Cardiac muscle cell (in vitro differentiated cells and primary cell): ENCODE data around the gene AARS2. TPM values are rescaled to one million over a fixed set of nuclear protein-coding genes. Genes with fewer than 3 reads are reported as not detected.

Source experiments
- DNase-seq, 2 donors: peaks; one replicate each; pipeline versions ENCODE4 v3.0.0 to v3.0.0-alpha.2; 2010 to 2017; ENCODE audit warnings: low read depth in 1 of 2, low spot score in 1 of 2
- H3K27ac ChIP-seq: fragments of 200-600 bp; sonication (generic); 2 replicates; pipeline ENCODE4 v1.5.1; 2016
- H3K27me3 ChIP-seq: fragments of 200-600 bp; sonication (generic); 2 replicates; pipeline ENCODE4 v1.6.0; 2016; ENCODE audit warnings: control low read depth
- H3K36me3 ChIP-seq: fragments of 200-600 bp; sonication (generic); 2 replicates; pipeline ENCODE4 v1.5.1; 2016; ENCODE audit warnings: control low read depth
- H3K4me1 ChIP-seq: fragments of 200-600 bp; sonication (generic); 2 replicates; pipeline ENCODE4 v1.8.1; 2017; ENCODE audit warnings: low read depth, mild to moderate bottlenecking, mixed run types
- H3K4me3 ChIP-seq: fragments of 200-600 bp; sonication (generic); 2 replicates; pipeline ENCODE4 v1.5.1; 2016; ENCODE audit warnings: mild to moderate bottlenecking
- H3K9me3 ChIP-seq: fragments of 200-600 bp; sonication (generic); 2 replicates; pipeline ENCODE4 v1.5.1; 2017; ENCODE audit warnings: low read depth, mild to moderate bottlenecking, control low read depth
- polyA plus RNA-seq: library from polyadenylated mRNA; unstranded; fragments of >200 nt; fragmentation: Nextera tagmentation; extraction: Ambion mirVana; gene quantifications from 2 replicates; pipeline ENCODE4 v1.2.1, GENCODE V29; 2016
- total RNA-seq: library from RNA; depleted of rRNA; stranded (reverse); fragments of >200 nt; gene quantifications from 2 replicates; pipeline ENCODE4 v1.2.3, GENCODE V29; 2016
- TF ChIP-seq, protein P1 (sequence below): IDR thresholded peaks from 2 replicates; pipeline ENCODE4 v1.5.1; 2012; ENCODE audit warnings: low read depth, mild to moderate bottlenecking, low read length

Gene AARS2
- total and polyA plus RNA-seq, 2 experiments from 2014 or later = 22.9 to 26.7 TPM

DNA sequence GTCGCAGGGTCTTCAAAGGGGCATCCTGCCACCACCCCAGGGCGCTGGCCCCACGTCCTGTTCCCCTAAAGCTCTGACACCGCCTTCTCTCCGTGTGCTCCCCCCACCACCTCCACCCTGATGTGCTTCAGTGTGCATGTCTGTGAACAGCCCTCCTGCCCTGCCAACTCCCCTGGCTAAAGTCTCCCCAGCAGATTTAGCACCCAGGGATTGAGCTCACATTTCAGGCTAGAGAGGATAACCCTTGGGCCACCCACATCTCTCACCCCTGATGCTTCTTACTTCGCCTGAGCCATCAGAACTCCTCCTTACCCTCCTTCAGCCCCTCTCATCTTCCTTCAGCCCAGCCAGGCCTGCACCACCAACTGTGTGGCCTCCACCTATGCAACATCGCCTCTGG is 35.4 kb downstream of the AARS2 start:
- Histone ChIP-seq H3K4me3 (no peak overlapping the region), H3K9me3 (no peaks in the 10 kb centered on the region)

DNA sequence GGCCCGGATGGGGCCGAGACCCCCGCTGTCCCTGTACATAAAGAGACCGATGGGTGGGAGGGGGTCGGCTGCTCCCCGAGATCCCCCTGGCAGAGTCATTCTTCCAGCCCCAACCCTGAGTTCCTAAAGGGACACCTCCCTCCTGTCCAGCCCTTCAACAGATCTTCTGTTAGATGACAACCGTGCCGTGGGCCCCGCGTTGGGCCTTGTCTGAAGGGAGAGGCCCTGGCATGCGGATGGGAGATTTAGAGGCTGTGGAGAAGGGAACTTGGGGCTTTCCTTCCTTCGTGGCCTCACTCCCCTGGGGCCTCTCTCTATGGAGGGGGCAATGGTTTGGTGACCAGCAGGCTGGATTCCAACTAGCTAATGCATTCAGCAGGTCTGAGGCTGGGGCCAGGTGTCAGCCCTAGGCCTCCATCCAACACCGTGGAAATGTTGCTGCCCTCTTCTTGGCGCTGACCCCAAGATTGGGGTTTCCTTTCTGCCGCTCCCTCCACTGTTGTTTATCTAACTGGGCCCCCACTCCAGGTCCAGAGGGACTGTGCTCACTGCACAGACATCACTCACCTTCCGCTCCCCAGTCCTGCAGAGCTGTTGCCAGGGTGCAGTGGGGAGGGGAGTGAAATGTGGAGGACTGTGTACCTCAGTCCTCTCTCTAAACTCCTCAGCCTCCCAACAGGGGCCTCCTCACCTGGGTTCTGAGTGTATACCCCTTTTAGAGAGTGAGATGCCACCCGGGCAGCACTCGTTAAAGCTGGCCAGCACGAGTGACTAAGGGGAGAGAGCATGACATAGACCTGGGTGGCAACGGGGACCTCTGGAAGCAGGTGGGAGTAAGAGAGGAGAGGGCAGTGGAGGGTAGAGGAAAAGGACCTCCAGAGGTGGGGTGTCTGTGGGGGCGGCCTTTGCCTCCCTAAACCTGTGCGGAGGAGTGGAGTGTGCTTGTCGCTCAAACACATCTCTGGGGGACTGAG is 36.2 kb downstream of the AARS2 start:
- no peaks in the 10 kb centered on the region for H3K36me3 ChIP-seq
- TF ChIP-seq, protein P1, sequence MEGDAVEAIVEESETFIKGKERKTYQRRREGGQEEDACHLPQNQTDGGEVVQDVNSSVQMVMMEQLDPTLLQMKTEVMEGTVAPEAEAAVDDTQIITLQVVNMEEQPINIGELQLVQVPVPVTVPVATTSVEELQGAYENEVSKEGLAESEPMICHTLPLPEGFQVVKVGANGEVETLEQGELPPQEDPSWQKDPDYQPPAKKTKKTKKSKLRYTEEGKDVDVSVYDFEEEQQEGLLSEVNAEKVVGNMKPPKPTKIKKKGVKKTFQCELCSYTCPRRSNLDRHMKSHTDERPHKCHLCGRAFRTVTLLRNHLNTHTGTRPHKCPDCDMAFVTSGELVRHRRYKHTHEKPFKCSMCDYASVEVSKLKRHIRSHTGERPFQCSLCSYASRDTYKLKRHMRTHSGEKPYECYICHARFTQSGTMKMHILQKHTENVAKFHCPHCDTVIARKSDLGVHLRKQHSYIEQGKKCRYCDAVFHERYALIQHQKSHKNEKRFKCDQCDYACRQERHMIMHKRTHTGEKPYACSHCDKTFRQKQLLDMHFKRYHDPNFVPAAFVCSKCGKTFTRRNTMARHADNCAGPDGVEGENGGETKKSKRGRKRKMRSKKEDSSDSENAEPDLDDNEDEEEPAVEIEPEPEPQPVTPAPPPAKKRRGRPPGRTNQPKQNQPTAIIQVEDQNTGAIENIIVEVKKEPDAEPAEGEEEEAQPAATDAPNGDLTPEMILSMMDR = no peak
- no peak overlapping the region for H3K27ac ChIP-seq
- peaks cover 48% of the 10 kb centered on the region for H3K27me3 ChIP-seq
- no peak overlapping the region for H3K4me3 ChIP-seq
- no peaks in the 10 kb centered on the region for H3K4me1 ChIP-seq
- DNase-seq = no peak
- H3K9me3 ChIP-seq = no peaks in the 10 kb centered on the region

More for the DNA sequence above, 35.4 kb downstream of the AARS2 start:
- Histone ChIP-seq H3K27ac (no peak overlapping the region), H3K27me3 (peaks cover 48% of the 10 kb centered on the region), H3K36me3 (no peaks in the 10 kb centered on the region), H3K4me1 (no peaks in the 10 kb centered on the region)
- TF ChIP-seq, protein P1 = no peak
- DNase-seq = no peak

DNA sequence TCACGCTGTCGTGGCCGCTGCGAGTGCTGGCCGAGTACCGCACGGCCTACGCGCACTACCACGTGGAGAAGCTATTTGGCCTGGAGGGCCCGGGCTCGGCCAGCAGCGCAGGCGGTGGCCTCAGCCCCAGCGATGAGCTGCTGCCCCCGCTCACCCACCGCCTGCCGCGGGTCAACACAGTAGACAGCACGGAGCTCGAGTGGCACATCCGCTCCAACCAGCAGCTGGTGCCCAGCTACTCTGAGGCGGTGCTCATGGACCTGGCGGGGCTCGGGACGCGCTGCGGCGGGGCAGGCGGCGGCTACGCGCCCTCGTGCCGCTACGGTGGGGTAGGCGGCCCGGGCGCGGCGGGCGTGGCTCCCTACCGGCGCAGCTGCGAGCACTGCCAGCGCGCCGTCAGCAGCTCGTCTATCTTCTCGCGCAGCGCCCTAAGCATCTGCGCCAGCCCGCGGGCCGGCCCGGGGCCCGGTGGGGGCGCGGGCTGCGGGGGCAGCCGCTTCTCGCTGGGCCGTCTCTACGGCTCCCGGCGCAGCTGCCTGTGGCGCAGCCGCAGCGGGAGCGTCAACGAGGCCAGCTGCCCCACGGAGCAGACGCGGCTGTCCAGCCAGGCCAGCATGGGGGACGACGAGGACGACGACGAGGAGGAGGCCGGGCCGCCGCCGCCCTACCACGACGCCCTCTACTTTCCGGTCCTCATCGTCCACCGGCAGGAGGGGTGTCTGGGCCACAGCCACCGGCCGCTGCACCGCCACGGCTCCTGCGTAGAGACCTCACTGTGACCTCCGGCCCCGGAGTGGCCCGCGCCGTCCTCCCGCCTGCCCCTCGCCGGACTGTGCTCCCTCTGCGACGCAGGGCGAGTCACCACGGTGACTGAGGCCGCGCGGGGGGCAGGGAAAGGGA is 37.1 kb downstream of the AARS2 start:
- H3K4me3 ChIP-seq = no peak overlapping the region
- no peak overlapping the region for H3K27ac ChIP-seq
- no peaks in the 10 kb centered on the region for H3K4me1 ChIP-seq
- H3K27me3 ChIP-seq = peaks cover 48% of the 10 kb centered on the region
- no peaks in the 10 kb centered on the region for H3K9me3 ChIP-seq
- no peaks in the 10 kb centered on the region for H3K36me3 ChIP-seq
- TF ChIP-seq, protein P1 = no peak
- DNase-seq = no peak

DNA sequence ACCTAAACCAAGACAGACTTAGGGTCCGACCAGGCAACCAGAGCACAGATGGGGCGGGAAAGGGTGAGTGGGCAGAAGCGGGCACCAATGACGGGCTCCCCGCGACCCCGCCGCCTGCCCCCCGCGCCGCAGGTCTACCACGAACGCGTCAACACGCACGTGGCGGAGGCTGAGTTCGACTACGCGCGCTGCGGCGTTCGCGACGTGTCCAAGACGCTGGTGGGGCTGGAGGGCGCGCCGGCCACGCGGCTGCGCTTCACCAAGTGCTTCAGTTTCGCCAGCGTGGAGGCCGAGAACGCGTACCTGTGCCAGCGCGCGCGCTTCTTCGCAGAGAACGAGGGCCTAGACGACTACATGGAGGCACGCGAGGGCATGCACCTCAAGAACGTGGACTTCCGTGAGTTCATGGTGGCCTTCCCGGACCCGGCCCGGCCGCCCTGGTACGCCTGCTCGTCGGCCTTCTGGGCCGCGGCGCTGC is 37.8 kb downstream of the AARS2 start:
- Histone ChIP-seq H3K4me3 (no peak overlapping the region), H3K9me3 (no peaks in the 10 kb centered on the region), H3K36me3 (no peaks in the 10 kb centered on the region), H3K4me1 (no peaks in the 10 kb centered on the region), H3K27me3 (peaks cover 45% of the 10 kb centered on the region), H3K27ac (no peak overlapping the region)
- DNase-seq = no peak
- TF ChIP-seq, protein P1 = no peak

DNA sequence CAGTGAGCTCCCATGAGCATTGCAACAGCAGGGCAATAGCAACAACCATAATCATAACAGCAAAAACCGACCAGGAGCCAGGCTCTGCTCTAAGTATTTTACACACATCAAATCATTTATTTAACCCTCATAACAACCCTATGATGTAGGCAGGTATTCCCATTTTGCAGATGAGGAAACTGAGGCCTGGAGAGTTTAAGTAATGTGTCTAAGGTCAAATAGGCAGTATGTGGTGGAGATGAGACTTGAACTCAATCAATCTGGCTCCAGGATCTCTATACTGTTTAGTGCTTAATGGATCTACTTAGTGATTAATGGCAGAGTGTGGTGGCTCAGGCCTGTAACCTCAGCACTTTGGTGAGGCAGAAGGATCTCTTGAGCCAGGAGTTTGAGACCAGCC is 39.5 kb downstream of the AARS2 start:
- Histone ChIP-seq H3K4me1 (no peaks in the 10 kb centered on the region), H3K27me3 (peaks cover 53% of the 10 kb centered on the region), H3K36me3 (no peaks in the 10 kb centered on the region), H3K4me3 (no peak overlapping the region), H3K9me3 (no peaks in the 10 kb centered on the region), H3K27ac (no peak overlapping the region)
- TF ChIP-seq, protein P1 = no peak
- DNase-seq = no peak
